Urothelium cell line (cell line): ENCODE data around the gene LBR.

ENCODE experiments used
- DNase-seq: peaks from one replicate; pipeline ENCODE4 v3.0.0; 2011; ENCODE audit warnings: low spot score, mixed read lengths
- FAIRE-seq: peaks from 2 replicates; lab custom pipeline; 2011; peaks lifted over from hg19 to GRCh38; lab: Jason Lieb, UNC

Gene LBR

DNA sequence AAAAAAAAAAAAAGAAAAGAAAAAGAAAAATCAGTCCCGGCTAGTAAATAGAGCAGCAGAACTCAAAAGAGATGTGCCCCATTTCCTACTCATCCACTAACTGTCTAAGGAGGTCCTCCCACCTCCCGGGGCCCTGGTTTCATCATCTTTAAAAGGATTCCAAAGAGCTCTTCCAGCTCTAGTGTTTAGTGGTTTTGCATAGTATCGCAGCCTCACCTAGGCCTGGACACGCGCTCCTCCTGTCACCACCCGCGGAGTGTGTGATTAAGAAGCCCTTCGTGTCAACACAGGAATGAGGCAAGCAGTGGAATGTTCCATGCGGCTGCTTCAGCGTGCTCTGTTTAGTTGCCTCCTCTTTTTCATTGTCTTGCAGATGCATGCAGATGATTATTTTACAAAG is 49.0 kb downstream of the LBR start:
- no peak for DNase-seq
- no peak for FAIRE-seq

DNA sequence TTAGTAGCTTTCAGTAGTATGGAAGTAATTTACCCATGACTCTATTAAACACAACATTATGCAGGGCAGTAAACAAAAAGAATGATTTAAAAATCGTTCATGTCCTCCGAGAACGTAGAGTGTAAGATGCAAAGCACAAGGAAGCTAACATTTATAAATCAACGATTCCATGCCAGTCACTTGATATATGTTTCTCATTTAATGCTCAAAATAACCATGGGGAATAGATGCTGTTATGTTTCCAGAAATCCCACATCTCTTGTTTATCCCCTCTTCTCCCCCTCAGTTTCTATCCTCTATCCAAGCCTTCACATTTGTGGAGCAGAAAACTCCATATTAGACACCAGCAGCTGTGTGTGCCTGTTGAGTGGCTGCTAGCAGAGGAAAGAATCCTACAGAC is 52.8 kb downstream of the LBR start:
- DNase-seq (no peak), FAIRE-seq (no peak)

DNA sequence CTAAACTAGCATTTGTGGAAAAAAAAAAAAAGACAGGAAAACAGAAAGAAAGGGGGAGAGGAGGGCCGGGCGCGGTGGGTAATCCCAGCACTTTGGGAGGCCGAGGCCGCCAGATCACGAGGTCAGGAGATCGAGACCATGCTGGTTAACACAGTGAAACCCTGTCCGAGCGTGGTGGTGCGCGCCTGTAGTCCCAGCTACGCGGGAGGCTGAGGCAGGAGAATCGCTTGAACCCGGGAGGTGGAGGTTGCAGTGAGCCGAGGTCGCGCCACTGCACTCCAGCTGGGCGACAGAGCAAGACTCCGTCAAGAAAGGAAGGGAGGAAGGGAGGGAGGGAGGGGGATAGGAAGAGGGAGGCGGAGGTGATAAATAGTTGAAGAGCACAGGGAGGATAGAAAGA is 54.7 kb downstream of the LBR start:
- FAIRE-seq: no peak

DNA sequence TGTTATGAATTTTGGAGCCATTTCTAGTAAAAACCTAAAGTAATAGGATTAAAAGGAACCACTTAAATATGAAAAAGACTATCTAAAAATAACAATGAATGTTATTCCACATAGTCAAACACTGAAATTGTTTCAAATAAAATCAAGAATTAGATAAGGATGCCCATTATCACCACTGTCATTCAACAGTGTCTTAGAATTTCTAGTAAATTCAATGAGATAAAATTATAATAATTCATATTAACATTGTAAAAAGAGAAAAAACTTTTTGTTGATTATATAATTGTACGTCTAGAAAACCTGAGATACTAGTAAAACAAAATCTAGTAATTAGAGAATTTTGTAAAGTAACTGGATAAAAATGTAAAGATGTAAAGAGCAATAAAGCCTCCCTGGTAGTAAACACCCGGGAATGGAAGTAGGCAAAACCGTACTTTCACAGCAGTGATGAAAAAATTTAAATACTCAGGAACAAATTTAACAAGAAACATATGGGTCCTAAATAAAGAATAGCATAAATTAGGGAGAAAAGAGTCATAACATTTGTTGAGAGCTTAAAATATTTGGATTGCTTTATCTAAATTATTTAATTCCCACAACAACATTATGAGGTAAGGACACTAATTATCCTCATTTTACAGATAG is 56.4 kb downstream of the LBR start:
- DNase-seq (no peak), FAIRE-seq (no peak)

More for the DNA sequence above, 54.7 kb downstream of the LBR start:
- DNase-seq: no peak

DNA sequence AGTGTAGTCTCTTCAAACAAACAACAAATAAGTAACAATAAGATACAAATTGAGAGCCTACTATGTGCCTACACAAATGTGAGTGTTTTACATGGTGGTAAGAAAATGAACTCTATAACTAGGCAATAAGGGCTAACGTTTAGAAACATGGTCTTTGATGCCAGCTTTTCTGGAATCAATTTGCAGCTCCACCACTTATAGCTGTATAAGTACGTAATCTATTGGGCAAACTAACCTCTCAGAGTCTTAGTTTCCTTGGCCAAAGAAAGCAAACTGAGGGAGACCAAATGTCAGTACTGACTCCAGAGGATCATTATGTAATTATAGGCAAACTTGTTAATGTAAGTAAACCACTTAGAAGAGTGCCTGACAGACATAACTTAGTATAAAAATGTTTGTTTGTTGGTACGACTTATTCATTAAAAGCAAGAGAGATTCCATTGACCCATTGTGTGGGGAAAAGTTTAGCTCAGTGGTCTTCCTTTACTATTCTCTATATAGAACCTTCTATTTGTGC is 59.7 kb downstream of the LBR start:
- FAIRE-seq: no peak

DNA sequence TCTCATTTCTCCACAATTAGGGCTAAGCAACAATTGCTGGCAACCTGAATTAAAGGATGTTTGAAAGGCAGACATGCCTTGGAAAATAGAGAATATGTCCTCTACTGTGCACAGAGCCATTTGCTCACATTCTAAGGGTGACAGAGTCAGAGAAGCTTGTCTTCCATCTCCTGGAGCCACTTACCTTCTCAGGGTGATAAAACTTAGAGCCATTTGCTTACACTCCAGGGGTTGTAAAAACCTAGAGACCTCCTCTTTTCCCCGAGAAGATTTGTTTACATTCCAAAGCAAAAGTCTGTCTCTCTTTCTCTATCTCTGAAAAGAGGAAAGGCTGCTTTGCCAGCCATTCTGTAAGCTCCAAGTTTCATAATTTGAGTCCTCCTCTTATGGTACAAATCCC is 61.3 kb downstream of the LBR start:
- DNase-seq (no peak), FAIRE-seq (no peak)

More for the DNA sequence above, 59.7 kb downstream of the LBR start:
- DNase-seq: no peak

DNA sequence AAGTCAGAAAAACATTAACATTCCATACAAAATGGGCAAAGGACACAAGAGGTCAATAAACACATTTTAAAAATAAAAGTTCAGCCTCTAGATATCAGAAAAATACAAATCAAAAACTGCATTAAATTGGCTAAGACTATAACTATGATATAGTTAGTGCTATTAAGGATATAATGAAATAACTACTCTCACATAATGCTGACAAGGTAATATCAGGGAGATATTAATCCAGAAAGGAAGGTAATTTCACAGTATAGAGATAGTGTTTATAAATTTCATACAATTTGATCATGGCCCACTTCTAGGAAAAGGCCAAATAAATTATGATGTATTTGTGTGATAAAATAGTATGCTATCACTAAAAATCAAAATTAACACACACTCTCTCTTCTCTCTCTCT is 61.8 kb downstream of the LBR start:
- FAIRE-seq (no peak), DNase-seq (no peak)

DNA sequence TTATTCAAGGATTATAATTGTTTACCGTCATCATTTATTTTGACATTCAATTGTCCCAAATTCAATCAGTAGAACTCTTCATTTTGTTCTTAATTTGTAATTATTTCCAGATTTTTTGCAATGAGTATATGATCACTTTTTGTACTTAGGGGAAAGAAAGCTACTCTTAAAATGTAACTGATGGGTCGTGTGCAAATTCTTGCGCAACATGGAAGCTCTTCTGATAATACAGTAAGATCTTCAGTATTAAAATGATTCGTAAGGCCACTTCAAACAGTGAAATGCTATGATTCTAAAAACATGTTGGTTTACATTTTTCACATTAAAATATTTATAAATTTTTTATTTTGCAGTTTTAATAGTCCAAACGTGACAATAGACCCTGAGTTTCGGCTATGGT is 63.4 kb downstream of the LBR start:
- FAIRE-seq (no peak), DNase-seq (no peak)

DNA sequence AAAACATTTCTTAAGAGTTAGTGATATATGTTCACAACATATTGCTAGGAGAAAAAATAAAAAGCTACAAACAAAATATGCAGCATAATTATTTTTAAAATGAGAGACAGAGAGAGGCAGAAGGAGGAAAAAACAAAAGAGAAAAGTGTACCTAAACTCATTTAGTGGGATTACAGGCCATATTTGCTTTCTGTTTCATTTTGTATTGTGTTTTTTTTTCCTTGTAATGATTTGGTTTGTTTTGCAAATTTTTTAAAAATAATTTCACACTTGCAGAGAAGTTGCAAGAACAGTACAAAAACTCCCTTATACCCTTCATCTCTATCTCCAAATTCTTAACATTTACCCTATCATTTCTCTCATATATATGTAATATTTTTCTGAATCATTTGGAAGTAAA is 65.0 kb downstream of the LBR start:
- no peak for FAIRE-seq
- DNase-seq: no peak

DNA sequence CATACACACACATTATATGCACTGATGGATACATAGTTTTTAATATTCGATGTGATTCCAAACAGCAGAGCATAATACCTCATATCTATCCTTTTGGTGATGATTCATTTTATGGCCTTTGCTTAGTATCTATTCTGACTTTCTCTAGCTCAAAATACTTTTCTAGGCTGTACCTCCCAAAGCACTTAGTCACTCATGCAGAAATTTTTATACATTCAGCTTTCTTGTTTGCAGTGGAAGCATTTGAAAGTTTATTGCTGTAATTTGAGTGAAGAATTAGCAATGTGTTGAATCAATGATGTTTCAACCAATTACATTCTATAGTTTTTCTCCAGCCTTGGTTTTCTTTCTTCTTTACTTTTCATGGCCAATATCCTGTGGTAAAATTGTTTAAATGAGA is 66.7 kb downstream of the LBR start:
- DNase-seq (no peak), FAIRE-seq (no peak)

DNA sequence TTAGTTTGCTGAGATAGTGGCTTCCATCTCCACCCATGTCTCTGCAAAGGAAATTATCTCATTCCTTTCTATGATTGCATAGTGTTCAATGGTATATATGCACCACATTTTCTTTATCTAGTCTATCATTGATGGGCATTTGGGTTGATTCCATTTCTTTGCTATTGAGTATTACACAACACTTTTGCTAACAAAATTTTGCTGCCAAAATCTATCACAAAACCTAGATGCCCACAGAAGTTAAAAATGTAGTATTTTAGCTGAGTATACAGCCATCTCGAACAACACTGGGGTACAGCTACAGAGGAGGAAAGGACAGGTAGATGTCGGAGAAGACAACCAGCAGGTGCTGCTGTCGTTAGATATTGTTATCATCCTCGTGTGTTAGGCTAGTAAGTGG is 67.7 kb downstream of the LBR start:
- FAIRE-seq: no peak
- DNase-seq: no peak

DNA sequence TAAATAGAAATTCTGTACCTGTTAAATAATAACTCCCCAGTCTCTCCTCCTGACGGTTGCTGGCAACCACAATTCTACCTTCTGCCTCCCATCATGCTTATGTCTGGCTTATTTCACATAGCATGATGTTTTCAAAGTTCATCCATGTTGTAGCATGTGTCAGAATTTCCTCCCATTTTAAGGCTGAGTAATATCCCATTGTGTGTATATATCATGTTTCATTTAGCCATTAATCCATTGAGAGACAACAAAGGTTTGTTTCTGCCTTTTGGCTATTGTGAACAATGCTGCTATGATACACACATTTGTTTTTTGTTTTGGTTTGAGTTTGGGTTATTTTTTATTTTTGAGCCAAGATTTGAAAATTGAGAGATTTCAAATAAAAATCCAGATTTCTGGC is 72.0 kb downstream of the LBR start:
- DNase-seq (no peak), FAIRE-seq (no peak)

DNA sequence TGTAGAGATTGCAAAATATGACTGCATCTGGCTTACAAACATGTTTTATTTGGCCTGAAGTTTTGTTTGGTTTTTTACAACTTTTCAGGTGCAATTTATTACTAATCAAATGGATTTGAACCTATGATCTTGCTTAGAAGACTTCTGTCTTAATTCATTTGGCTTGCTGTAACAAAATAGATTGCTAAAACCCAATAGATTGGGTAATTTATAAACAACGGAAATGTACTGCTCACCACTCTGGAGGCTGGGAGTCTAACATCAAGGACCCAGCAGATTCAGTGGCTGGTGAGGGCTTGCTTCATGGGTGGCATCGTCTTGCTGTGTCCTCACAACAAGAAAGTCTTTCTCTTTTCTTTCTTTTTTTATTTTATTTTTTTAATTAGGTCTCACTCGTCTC is 72.9 kb downstream of the LBR start:
- no peak for FAIRE-seq
- no peak for DNase-seq
